Stomach (tissue), 9 donors: ENCODE data around the gene RELB. TPM values are rescaled to one million over a fixed set of nuclear protein-coding genes. Genes with fewer than 3 reads are reported as not detected.
"Not testable (repeated sequence)": the region's sequence is repeated elsewhere in the genome, so short reads cannot be mapped to it uniquely, and the experiment has no call there.

Source experiments
- DNase-seq, 2 donors: peaks; one replicate each; pipeline versions ENCODE4 v3.0.0 to v3.0.0-alpha.2; 2013 to 2019
- H3K27ac ChIP-seq, 5 donors: fragments of 200-600 bp in 4 of 5; sonication (generic) in 4 of 5; one replicate each; pipeline ENCODE4 v1.5.1; 2013 to 2019; ENCODE audit warnings: mild to moderate bottlenecking in 1 of 5, moderate library complexity in 1 of 5
- H3K27me3 ChIP-seq, 3 donors: fragments of 200-600 bp; sonication (generic); one replicate each; pipeline ENCODE4 v1.5.1; 2017 to 2019; ENCODE audit warnings: mixed run types in 1 of 3
- H3K36me3 ChIP-seq, 4 donors: fragments of 200-600 bp; sonication (generic); 1 replicate in 3 of 4; 2 replicates in 1 of 4; pipeline ENCODE4 v1.5.1; 2016 to 2019
- H3K4me1 ChIP-seq, 4 donors: fragments of 200-600 bp; sonication (generic); one replicate each; pipeline ENCODE4 v1.5.1; 2016 to 2019
- H3K4me3 ChIP-seq, 4 donors: fragments of 200-600 bp; sonication (generic) in 3 of 4; one replicate each; pipeline ENCODE4 v1.5.1; 2016 to 2019; ENCODE audit warnings: mild to moderate bottlenecking in 1 of 4
- H3K9me3 ChIP-seq, 4 donors: fragments of 200-600 bp; sonication (generic); one replicate each; pipeline ENCODE4 v1.5.1; 2016 to 2019
- EP300 ChIP-seq: sonication (generic); formaldehyde crosslinking; IDR thresholded peaks from one replicate; pipeline ENCODE4 v1.6.1; 2017; ENCODE audit warnings: antibody characterized with exemption
- POLR2A ChIP-seq, 4 donors: fragments of 450-650 bp; IDR thresholded peaks; one replicate each; pipeline ENCODE4 v1.6.1; 2016; ENCODE audit warnings: antibody characterized with exemption in 4 of 4, control low read depth in 2 of 4, mild to moderate bottlenecking in 1 of 4, moderate library complexity in 1 of 4
- POLR2AphosphoS5 ChIP-seq, 3 donors: sonication (generic); formaldehyde crosslinking; IDR thresholded peaks; one replicate each; pipeline ENCODE4 v1.6.1; 2016; ENCODE audit warnings: antibody characterized with exemption in 3 of 3
- WGBS, 5 donors: extraction: QIAGEN DNeasy Blood & Tissue Kit in 3 of 5; methylation state at CpG; one replicate each; pipeline versions ENCODE4 v1.1.5 to v1.1.7; 2013 to 2018; 5-methylcytosine and 5-hydroxymethylcytosine counted together
- intact Hi-C: fragments of 100-400 bp; cut with DNase I; formaldehyde crosslinking; loops from one replicate; pipeline ENCODE4 v1.15.1; 2023; ENCODE audit warnings: low total_unique reads
- polyA plus RNA-seq, 3 donors: library from polyadenylated mRNA; stranded (reverse); fragments of 200-250 nt; gene quantifications; one replicate each; pipeline ENCODE4 v1.2.3, GENCODE V29; 2013
- total RNA-seq, 5 donors: library from RNA; depleted of rRNA; stranded (reverse); fragments of >200 nt; gene quantifications; one replicate each; pipeline versions ENCODE4 v1.1.0 to v1.2.3, GENCODE V29; 2014 to 2016
- TF ChIP-seq, protein P1 (sequence below), 7 experiments: fragments of 450-650 bp in 4 of 7; fragments of 200-600 bp in 3 of 7; sonication (generic) in 3 of 7; IDR thresholded peaks; one replicate each; pipeline ENCODE4 v1.5.1; 2016 to 2019; ENCODE audit warnings: antibody characterized with exemption in 7 of 7, control low read depth in 2 of 7, mild to moderate bottlenecking in 1 of 7
- donor health status: healthy with polysubstance abuse.
- donor health status: Bipolar disorder and iron deficiency.
- donor health status: healthy.

The RELB gene
- total and polyA plus RNA-seq, 8 donors: 3.2 to 33.5 (median 14.9) TPM; not detected in 1

DNA sequence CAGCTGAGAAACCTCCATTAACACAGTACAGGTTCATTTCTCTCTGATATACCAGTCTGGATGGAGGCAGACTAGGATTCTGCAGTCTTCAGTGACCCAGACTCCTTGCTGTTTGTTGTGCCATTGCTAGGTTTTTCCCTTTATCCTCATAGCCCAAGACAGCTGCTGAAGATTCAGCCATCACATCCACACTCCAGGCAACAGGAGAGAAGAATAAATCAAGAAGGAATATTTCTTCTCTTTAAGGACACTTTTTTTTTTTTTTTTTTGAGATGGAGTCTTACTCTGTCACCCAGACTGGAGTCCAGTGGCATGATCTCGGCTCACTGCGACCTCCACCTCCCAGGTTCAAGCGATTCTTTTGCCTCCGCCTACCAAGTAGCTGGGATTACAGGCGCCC, 31.8 kb upstream of the RELB start:
- no peaks in the 10 kb centered on the region for H3K4me1 ChIP-seq
- intact Hi-C loops: no loop called here
- no peak overlapping the region for H3K27ac ChIP-seq
- H3K4me3 ChIP-seq: no peak overlapping the region
- DNase-seq: no peak
- no peaks in the 10 kb centered on the region for H3K9me3 ChIP-seq
- TF ChIP-seq EP300 (no peak), POLR2AphosphoS5 (IDR thresholded peaks at IDR 0.05) (no peak), POLR2A (IDR thresholded peaks at IDR 0.05) (no peak)
- TF ChIP-seq, protein P1, sequence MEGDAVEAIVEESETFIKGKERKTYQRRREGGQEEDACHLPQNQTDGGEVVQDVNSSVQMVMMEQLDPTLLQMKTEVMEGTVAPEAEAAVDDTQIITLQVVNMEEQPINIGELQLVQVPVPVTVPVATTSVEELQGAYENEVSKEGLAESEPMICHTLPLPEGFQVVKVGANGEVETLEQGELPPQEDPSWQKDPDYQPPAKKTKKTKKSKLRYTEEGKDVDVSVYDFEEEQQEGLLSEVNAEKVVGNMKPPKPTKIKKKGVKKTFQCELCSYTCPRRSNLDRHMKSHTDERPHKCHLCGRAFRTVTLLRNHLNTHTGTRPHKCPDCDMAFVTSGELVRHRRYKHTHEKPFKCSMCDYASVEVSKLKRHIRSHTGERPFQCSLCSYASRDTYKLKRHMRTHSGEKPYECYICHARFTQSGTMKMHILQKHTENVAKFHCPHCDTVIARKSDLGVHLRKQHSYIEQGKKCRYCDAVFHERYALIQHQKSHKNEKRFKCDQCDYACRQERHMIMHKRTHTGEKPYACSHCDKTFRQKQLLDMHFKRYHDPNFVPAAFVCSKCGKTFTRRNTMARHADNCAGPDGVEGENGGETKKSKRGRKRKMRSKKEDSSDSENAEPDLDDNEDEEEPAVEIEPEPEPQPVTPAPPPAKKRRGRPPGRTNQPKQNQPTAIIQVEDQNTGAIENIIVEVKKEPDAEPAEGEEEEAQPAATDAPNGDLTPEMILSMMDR (IDR thresholded peaks at IDR 0.05): no peak
- peaks cover 36 to 94% (median 83%) of the 10 kb centered on the region in 4 donors for H3K36me3 ChIP-seq
- H3K27me3 ChIP-seq: no peaks in the 10 kb centered on the region
- 95 to 99% (median 98%) methylated on average over 5 of the region's 5 CpGs for WGBS, 5 donors

DNA sequence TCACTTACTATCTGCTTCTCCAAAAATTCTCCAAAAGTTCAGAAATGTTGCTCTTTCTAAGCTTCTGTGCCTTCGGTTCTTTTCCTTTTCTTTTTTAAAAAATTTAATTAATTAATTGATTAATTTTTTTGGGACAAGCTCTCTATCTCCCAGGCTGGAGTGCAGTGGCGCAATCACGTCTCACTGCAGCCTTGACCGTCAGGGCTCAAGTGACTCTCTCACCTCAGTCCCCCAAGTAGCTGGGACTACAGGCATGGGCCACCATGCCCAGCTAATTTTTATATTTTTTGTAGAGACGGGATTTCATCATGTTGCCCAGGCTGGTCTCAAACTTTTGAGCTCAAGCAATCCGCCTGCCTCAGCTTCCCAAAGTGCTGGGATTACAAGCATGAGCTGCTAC, 29.8 kb upstream of the RELB start:
- WGBS, 5 donors: 86 to 96% (median 88%) methylated on average over 6 of the region's 6 CpGs
- H3K9me3 ChIP-seq, H3K27ac ChIP-seq, H3K27me3 ChIP-seq, H3K4me1 ChIP-seq, H3K4me3 ChIP-seq, intact Hi-C loops, DNase-seq: not testable (repeated sequence)
- peaks cover 45 to 94% (median 83%) of the 10 kb centered on the region in 4 donors for H3K36me3 ChIP-seq

DNA sequence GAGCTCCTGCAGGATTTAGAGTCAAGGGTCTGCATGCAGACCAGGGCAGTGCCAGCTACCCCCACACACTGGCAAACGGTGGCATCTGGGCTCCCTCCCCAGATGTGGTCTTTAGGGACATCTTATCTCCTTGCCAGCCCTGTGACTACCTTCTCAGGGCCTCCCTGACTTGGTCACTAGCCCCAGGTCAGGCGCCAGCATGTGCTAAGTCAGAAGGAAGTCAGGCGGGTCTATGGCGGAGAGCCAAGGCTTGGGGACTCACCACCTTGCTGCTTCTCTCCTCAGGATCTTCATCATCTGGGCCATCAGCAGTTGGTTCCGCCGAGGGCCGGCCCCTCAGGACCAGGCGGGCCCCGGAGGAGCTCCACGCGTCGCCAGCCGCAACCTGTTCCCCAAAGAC, 28.5 kb upstream of the RELB start:
- H3K27ac ChIP-seq: no peak overlapping the region
- 89 to 93% (median 90%) methylated on average over 13 of the region's 13 CpGs for WGBS, 5 donors
- no peaks in the 10 kb centered on the region for H3K27me3 ChIP-seq
- no peak for DNase-seq
- H3K9me3 ChIP-seq: no peaks in the 10 kb centered on the region
- no peak overlapping the region for H3K4me3 ChIP-seq
- H3K4me1 ChIP-seq: no peaks in the 10 kb centered on the region
- intact Hi-C loops: no loop called here
- TF ChIP-seq, protein P1 (IDR thresholded peaks at IDR 0.05): no peak
- TF ChIP-seq EP300: no peak
- no peak for TF ChIP-seq POLR2A (IDR thresholded peaks at IDR 0.05)
- TF ChIP-seq POLR2AphosphoS5 (IDR thresholded peaks at IDR 0.05): no peak
- H3K36me3 ChIP-seq: peaks cover 51 to 94% (median 83%) of the 10 kb centered on the region in 4 donors

DNA sequence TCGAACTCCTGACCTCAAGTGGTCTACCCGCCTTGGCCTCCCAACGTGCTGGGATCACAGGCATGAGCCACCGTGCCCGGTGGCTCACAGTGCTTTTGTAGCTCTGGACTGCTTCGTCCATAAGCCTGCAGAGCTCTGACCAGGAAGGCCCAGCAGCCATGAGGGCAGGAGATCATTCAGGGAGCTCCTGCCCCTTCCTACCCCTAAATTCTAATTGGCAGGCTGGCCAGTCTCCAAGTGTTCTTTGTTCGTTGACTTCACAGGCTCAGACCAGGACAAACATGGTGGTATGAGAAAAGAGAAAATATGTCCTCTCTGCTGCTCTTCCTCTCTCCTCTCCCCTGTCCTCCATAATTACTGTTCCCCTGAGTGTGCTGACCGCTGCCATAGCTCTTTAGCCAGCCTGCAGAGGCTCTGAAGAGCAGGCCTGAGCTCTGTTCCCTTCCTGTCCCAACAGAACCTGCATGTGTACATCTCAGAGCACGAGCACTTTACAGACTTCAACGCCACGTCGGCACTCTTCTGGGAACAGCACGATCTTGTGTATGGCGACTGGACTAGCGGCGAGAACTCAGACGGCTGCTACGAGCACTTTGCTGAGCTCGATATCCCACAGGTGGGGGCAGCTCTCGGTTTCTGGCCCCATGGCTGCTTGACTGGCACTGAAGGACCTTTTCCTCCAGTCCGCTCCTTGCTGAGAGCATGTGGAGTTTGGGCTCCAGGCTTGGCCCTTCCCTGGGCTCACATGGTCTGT, 27.1 kb upstream of the RELB start:
- intact Hi-C loops: no loop called here
- H3K36me3 ChIP-seq: peaks cover 56 to 94% (median 83%) of the 10 kb centered on the region in 4 donors
- no peak overlapping the region for H3K4me3 ChIP-seq
- no peak overlapping the region for H3K27ac ChIP-seq
- WGBS, 5 donors: 91 to 94% (median 94%) methylated on average over 21 of the region's 21 CpGs
- TF ChIP-seq, protein P1 (IDR thresholded peaks at IDR 0.05): no peak
- TF ChIP-seq POLR2A (IDR thresholded peaks at IDR 0.05): no peak
- no peak for TF ChIP-seq EP300
- no peak for TF ChIP-seq POLR2AphosphoS5 (IDR thresholded peaks at IDR 0.05)
- DNase-seq: no peak
- no peaks in the 10 kb centered on the region for H3K9me3 ChIP-seq
- no peaks in the 10 kb centered on the region for H3K27me3 ChIP-seq
- H3K4me1 ChIP-seq: no peaks in the 10 kb centered on the region

DNA sequence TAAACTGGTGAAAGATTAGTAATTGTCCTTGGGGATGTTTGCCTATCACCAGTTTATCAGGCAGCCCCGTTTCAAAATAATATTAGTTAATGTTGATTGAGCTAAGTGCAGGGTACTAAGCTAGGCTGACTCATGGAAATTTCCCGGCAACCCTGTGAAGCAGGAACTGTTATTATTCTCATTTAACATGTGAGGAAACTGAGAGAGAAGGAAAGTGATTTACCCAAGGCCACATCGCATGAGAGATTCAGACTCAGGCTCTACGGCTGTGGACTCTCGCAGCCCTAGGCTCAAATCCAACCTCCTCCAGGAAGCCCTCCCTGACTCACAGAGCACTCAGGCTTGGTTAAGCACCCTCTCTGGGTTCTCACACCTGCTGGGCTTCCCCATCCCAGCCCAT, 26.4 kb upstream of the RELB start:
- intact Hi-C loops: no loop called here
- 75 to 89% (median 80%) methylated on average over 5 of the region's 5 CpGs for WGBS, 5 donors
- DNase-seq: no peak
- Histone ChIP-seq H3K4me3 (no peak overlapping the region), H3K9me3 (no peaks in the 10 kb centered on the region), H3K36me3 (peaks cover 63 to 94% (median 83%) of the 10 kb centered on the region in 4 donors), H3K27ac (no peak overlapping the region), H3K4me1 (no peaks in the 10 kb centered on the region), H3K27me3 (no peaks in the 10 kb centered on the region)
- TF ChIP-seq, protein P1 (IDR thresholded peaks at IDR 0.05): no peak
- TF ChIP-seq EP300 (no peak), POLR2A (IDR thresholded peaks at IDR 0.05) (no peak), POLR2AphosphoS5 (IDR thresholded peaks at IDR 0.05) (no peak)
